Caco-2 (cell line): ENCODE data around the gene CCDC87. TPM values are rescaled to one million over a fixed set of nuclear protein-coding genes. Genes with fewer than 3 reads are reported as not detected.

Experiments
- BruUV-seq: library from RNA; stranded (reverse); fragments of 400-500 nt; replicated peaks from 2 replicates; lab custom pipeline; 2021; lab: Mats Ljungman, UMichigan
- CTCF ChIA-PET: fragments of 300-600 bp; sonication (Branson Sonifier 250); formaldehyde crosslinking; loops from one replicate; lab custom pipeline; 2022; ENCODE audit warnings: antibody characterized with exemption; lab: Charles Lee
- POLR2A ChIA-PET: fragments of 300-600 bp; sonication (Branson Sonifier 250); formaldehyde crosslinking; loops from one replicate; lab custom pipeline; 2022; ENCODE audit warnings: antibody characterized with exemption; lab: Charles Lee
- DNase-seq, 2 experiments: peaks; one replicate each; pipeline versions ENCODE4 v3.0.0 to v3.0.0-alpha.2; 2020 to 2022
- H3K27me3 ChIP-seq: replicated peaks from 2 replicates; pipeline ENCODE4 v1.6.0; 2011; ENCODE audit warnings: low read length; ENCODE audit not compliant: control insufficient read depth, insufficient read depth
- H3K36me3 ChIP-seq: 2 replicates; pipeline ENCODE4 v1.5.1; 2011; ENCODE audit warnings: low read length; ENCODE audit not compliant: control insufficient read depth, insufficient read depth
- H3K4me1 ChIP-seq: fragments of 250-450 bp; sonication (Bioruptor Pico); 2 replicates; pipeline ENCODE4 v1.5.1; 2020; ENCODE audit warnings: mild to moderate bottlenecking
- H3K4me3 ChIP-seq: 2 replicates; pipeline ENCODE4 v1.5.1; 2011; ENCODE audit warnings: low read depth, mild to moderate bottlenecking, control low read depth, low read length
- H3K9me3 ChIP-seq: fragments of 250-450 bp; sonication (Bioruptor Pico); 2 replicates; pipeline ENCODE4 v1.5.1; 2020; ENCODE audit warnings: mild to moderate bottlenecking, moderate library complexity
- H3K27ac Mint-ChIP-seq: one replicate; pipeline ENCODE4 v1.8.0; 2022; ENCODE audit warnings: mixed read lengths; ENCODE audit not compliant: unreplicated experiment
- H3K27me3 Mint-ChIP-seq: one replicate; pipeline ENCODE4 v1.8.0; 2022; ENCODE audit warnings: mixed read lengths; ENCODE audit not compliant: insufficient read depth, unreplicated experiment
- H3K36me3 Mint-ChIP-seq: one replicate; pipeline ENCODE4 v1.8.0; 2022; ENCODE audit warnings: mild to moderate bottlenecking, mixed read lengths; ENCODE audit not compliant: insufficient read depth, unreplicated experiment
- H3K4me1 Mint-ChIP-seq: one replicate; pipeline ENCODE4 v1.8.0; 2022; ENCODE audit warnings: low read depth, mixed read lengths; ENCODE audit not compliant: unreplicated experiment
- H3K4me3 Mint-ChIP-seq: one replicate; pipeline ENCODE4 v1.8.0; 2022; ENCODE audit warnings: mild to moderate bottlenecking, moderate library complexity, mixed read lengths; ENCODE audit not compliant: unreplicated experiment
- H3K9me3 Mint-ChIP-seq: one replicate; pipeline ENCODE4 v1.8.0; 2022; ENCODE audit warnings: mixed read lengths; ENCODE audit not compliant: unreplicated experiment
- intact Hi-C: fragments of 100-400 bp; cut with micrococcal nuclease; formaldehyde crosslinking; loops from one replicate; pipeline ENCODE4 v1.10.0; 2022; ENCODE audit not compliant: unreplicated experiment
- total RNA-seq: library from RNA; stranded (reverse); gene quantifications from 2 replicates; pipeline ENCODE4 v1.2.3, GENCODE V29; 2022
- TF ChIP-seq, protein P1 (sequence below), 2 experiments: fragments of 200-600 bp in 1 of 2; IDR thresholded peaks; 1 replicate in 1 of 2; 2 replicates in 1 of 2; pipeline versions ENCODE4 v1.5.1 to v1.8.0; 2011 to 2022; ENCODE audit warnings: antibody characterized with exemption in 1 of 2, control low read depth in 1 of 2, inconsistent platforms in 1 of 2, low read depth in 1 of 2, low read length in 1 of 2, mild to moderate bottlenecking in 1 of 2, moderate library complexity in 1 of 2; ENCODE audit not compliant: insufficient read depth in 1 of 2, severe bottlenecking in 1 of 2, unreplicated experiment in 1 of 2

The CCDC87 gene
- total RNA-seq, 1 experiment from 2014 or later: 1.0 TPM

DNA sequence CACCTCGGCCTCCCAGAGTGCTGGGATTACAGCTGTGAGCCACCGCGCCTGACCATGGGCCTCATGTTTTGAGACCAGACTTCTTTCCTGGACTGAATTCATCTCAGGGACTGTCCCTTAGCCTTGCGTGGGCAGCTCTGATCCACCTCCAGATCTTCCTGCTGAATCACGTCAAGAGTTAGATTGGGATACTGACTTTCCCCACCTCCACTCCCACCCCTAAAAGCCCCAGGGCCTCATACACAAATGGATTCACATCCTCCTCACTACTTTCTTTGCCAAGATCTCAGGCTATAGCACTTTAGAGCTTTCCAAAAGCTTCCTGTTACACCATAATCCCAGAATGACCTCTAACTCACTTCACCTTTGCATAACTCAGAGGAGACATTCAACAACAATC lies 12.1 kb downstream of the CCDC87 start:
- ChIA-PET CTCF (interaction anchor here (0.9 kb wide), 1 partner anchor 12 kb away, joined by 6 read pairs; no protein-coding TSS in a partner anchor), POLR2A (interaction anchor here (0.6 kb wide), 1 partner anchor 89 kb away, joined by 4 read pairs; no protein-coding TSS in a partner anchor)
- H3K27me3 Mint-ChIP-seq: no peaks in the 10 kb centered on the region
- peaks cover 24% of the 10 kb centered on the region for H3K9me3 Mint-ChIP-seq
- no peak overlapping the region for H3K27ac Mint-ChIP-seq
- Histone ChIP-seq H3K4me3 (no peak overlapping the region), H3K4me1 (no peaks in the 10 kb centered on the region), H3K27me3 (no peaks in the 10 kb centered on the region; the same call in 1 of the 2 replicates), H3K9me3 (peaks cover 22% of the 10 kb centered on the region), H3K36me3 (no peaks in the 10 kb centered on the region)
- intact Hi-C loops: no loop called here
- H3K4me1 Mint-ChIP-seq: no peaks in the 10 kb centered on the region
- H3K36me3 Mint-ChIP-seq: no peaks in the 10 kb centered on the region
- BruUV-seq: no TSS peak
- TF ChIP-seq, protein P1, sequence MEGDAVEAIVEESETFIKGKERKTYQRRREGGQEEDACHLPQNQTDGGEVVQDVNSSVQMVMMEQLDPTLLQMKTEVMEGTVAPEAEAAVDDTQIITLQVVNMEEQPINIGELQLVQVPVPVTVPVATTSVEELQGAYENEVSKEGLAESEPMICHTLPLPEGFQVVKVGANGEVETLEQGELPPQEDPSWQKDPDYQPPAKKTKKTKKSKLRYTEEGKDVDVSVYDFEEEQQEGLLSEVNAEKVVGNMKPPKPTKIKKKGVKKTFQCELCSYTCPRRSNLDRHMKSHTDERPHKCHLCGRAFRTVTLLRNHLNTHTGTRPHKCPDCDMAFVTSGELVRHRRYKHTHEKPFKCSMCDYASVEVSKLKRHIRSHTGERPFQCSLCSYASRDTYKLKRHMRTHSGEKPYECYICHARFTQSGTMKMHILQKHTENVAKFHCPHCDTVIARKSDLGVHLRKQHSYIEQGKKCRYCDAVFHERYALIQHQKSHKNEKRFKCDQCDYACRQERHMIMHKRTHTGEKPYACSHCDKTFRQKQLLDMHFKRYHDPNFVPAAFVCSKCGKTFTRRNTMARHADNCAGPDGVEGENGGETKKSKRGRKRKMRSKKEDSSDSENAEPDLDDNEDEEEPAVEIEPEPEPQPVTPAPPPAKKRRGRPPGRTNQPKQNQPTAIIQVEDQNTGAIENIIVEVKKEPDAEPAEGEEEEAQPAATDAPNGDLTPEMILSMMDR (IDR thresholded peaks at IDR 0.05; ENCODE audit: insufficient read depth in 1 of 2, low read depth in 1 of 2, low read length in 1 of 2, severe bottlenecking in 1 of 2, unreplicated experiment in 1 of 2): no peak
- no peak for DNase-seq
- H3K4me3 Mint-ChIP-seq: no peak overlapping the region

DNA sequence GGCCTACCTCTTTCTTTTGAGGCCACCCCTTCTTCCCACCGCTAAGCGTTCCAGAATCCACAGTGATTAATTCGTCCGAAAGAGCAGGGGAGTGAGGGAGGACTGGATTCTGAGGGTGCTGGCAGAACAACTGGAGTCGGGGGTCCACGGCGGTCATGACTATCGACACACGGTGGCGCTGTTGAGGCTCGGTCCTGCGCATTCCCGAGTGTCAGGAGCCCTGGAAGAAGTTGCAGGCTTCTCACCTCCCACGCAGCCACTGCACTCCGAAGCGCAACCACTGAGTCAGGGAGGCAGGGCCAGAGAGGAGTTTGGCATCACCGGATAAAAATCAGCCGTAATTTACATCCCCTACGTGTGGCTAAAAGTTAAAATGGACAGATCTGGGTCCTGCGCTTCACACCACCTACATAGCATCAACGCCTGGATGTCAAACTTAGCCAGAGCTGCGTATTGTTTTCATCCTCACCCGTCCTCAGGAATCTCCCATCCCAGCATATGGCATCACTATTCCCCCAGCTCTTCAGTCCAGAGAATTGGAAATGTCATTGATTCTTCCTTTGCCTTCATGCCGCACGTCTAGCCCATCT lies 13.8 kb downstream of the CCDC87 start:
- TF ChIP-seq, protein P1 (IDR thresholded peaks at IDR 0.05; ENCODE audit: insufficient read depth in 1 of 2, low read depth in 1 of 2, low read length in 1 of 2, severe bottlenecking in 1 of 2, unreplicated experiment in 1 of 2): peak; percentile 88 to 95
- H3K9me3 Mint-ChIP-seq: peaks cover 29% of the 10 kb centered on the region
- Histone ChIP-seq H3K4me3 (no peak overlapping the region), H3K36me3 (no peaks in the 10 kb centered on the region), H3K27me3 (no peaks in the 10 kb centered on the region; the same call in 1 of the 2 replicates), H3K4me1 (no peaks in the 10 kb centered on the region), H3K9me3 (peaks cover 18% of the 10 kb centered on the region)
- H3K4me3 Mint-ChIP-seq: no peak overlapping the region
- DNase-seq: peak; percentile 75 to 85
- no TSS peak for BruUV-seq
- intact Hi-C loops: loop anchor here (1.0 to 5.0 kb wide), 2 partner anchors 99 to 253 kb away; no protein-coding TSS in a partner anchor
- peaks cover 6% of the 10 kb centered on the region for H3K27me3 Mint-ChIP-seq
- peaks cover 15% of the 10 kb centered on the region for H3K4me1 Mint-ChIP-seq
- POLR2A ChIA-PET: no interaction called here
- CTCF ChIA-PET: interaction anchor here (0.7 to 0.9 kb wide), 2 partner anchors 11 to 99 kb away, joined by 3 to 4 read pairs; partner anchors contain the start of gene CTSF
- H3K27ac Mint-ChIP-seq: no peak overlapping the region
- no peaks in the 10 kb centered on the region for H3K36me3 Mint-ChIP-seq

GRCh38 chr11:66570850-66571180 lies 22.0 kb downstream of the CCDC87 start:
- peaks cover 20% of the 10 kb centered on the region for H3K4me1 Mint-ChIP-seq
- intact Hi-C loops: no loop called here
- POLR2A ChIA-PET: no interaction called here

More at GRCh38 chr11:66570850-66571180, 22.0 kb downstream of the CCDC87 start:
- no peak for DNase-seq
- Histone ChIP-seq H3K4me3 (no peak overlapping the region), H3K27me3 (no peaks in the 10 kb centered on the region), H3K9me3 (no peaks in the 10 kb centered on the region), H3K4me1 (no peaks in the 10 kb centered on the region), H3K36me3 (no peaks in the 10 kb centered on the region)
- Mint-ChIP-seq H3K27ac (no peak overlapping the region), H3K4me3 (no peak overlapping the region), H3K9me3 (peaks cover 11% of the 10 kb centered on the region), H3K27me3 (peaks cover 6% of the 10 kb centered on the region), H3K36me3 (no peaks in the 10 kb centered on the region)
- no TSS peak for BruUV-seq
- TF ChIP-seq, protein P1 (IDR thresholded peaks at IDR 0.05; ENCODE audit: insufficient read depth in 1 of 2, low read depth in 1 of 2, low read length in 1 of 2, severe bottlenecking in 1 of 2, unreplicated experiment in 1 of 2): no peak
- CTCF ChIA-PET: interaction anchor here (0.7 to 1.0 kb wide), 2 partner anchors 132 to 145 kb away, joined by 4 to 7 read pairs; partner anchors contain the start of gene MRPL11
